B cell (primary cell): ENCODE measurements around the gene NSA2.
"Not testable (repeated sequence)": the region's sequence is repeated elsewhere in the genome, so short reads cannot be mapped to it uniquely, and the experiment has no call there.

Source experiments
- EZH2 ChIP-seq: IDR thresholded peaks from 2 replicates; pipeline ENCODE4 v1.6.1; 2012; ENCODE audit warnings: borderline replicate concordance, low read depth, mild to moderate bottlenecking, moderate library complexity, low read length; ENCODE audit not compliant: insufficient read depth, poor library complexity, severe bottlenecking
- TF ChIP-seq, protein P1 (sequence below): fragments of 200-600 bp; IDR thresholded peaks from one replicate; pipeline ENCODE4 v1.8.0; 2022; ENCODE audit warnings: antibody characterized with exemption, mild to moderate bottlenecking

DNA sequence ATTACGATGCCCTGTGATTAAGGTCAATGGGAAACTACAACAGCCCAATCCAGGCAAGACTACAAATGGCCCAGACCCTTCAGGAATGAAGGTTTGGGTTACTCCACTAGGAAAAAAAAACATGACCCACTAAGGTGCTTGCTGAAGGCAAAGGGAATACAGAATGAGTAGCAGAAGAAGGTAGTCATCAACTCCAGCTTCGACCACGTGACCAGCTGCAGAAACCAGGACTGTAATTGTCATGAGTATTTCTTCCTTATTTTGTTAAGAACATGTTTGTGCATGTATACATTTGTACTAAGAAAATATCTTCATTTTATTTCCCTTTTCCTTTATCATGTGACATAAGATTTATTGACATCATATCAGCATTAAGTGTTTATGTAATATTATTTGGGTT lies 24.6 kb downstream of the NSA2 start:
- TF ChIP-seq, protein P1, sequence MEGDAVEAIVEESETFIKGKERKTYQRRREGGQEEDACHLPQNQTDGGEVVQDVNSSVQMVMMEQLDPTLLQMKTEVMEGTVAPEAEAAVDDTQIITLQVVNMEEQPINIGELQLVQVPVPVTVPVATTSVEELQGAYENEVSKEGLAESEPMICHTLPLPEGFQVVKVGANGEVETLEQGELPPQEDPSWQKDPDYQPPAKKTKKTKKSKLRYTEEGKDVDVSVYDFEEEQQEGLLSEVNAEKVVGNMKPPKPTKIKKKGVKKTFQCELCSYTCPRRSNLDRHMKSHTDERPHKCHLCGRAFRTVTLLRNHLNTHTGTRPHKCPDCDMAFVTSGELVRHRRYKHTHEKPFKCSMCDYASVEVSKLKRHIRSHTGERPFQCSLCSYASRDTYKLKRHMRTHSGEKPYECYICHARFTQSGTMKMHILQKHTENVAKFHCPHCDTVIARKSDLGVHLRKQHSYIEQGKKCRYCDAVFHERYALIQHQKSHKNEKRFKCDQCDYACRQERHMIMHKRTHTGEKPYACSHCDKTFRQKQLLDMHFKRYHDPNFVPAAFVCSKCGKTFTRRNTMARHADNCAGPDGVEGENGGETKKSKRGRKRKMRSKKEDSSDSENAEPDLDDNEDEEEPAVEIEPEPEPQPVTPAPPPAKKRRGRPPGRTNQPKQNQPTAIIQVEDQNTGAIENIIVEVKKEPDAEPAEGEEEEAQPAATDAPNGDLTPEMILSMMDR = not testable (repeated sequence)
- not testable (repeated sequence) for TF ChIP-seq EZH2
